Measurements from ENCODE around the gene CASZ1.

The CASZ1 gene

DNA sequence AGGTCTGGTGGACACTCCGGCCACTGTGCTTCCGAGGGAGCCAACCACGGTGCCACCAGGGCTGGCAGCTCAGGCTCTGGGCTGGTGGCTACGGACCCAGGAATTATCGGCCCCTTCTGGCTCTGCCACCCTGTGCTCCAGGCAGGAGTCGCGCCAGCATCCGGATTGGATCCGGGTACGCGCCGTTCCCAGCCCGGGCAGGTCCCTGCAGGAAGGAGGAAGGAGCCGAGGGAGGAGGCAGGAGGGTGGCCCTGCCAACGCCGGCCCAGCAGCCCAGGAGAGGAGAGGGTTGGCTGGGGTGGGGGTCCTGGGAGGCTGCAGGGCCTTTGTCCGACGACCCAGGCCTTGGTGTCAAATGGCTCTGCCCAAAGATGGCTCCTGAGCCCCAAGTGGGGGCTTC lies 160.5 kb downstream of the CASZ1 start:
- no peak for DNase-seq (ENCODE audit: low read depth in 2 of 2)

DNA sequence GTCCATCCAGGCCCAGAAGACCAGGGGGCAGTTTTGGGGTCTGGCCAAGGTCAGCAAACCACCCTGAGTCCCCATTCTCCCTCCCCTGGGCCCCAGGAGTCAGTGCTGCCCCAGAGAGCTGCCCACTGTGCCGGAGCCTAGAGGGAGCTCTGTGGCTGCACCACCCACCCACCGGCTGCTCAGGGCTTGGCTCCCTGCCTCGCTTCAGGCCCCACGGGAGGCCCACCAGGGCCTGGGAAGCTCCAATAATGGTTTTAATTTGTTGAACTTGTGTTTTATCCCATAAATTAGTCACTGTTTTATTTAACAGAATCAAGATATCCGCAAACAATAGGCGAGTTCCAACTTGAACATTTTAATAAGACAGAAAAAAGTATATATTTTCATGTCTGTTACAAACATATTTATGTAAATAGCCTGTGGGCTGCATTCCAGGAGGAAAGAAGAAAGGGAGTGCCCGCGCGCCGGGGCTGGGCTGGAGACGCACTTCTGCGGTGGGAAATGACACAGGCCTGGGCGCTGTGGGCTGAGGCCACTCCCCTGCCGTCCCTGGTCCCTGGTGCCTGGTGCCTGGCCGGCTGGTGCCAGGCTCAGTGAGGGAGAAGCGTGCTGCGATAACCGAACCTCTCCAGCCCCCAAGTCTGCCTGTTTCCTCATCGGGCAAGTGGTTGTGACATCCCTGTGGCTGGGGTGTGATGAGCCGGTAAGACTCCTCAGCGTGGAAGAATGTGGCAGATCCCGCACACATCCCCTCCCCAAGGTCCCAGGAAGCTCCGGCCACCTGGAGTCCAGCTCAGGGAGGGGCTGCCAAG lies 161.2 kb downstream of the CASZ1 start:
- DNase-seq (ENCODE audit: low read depth in 2 of 2), result no peak

DNA sequence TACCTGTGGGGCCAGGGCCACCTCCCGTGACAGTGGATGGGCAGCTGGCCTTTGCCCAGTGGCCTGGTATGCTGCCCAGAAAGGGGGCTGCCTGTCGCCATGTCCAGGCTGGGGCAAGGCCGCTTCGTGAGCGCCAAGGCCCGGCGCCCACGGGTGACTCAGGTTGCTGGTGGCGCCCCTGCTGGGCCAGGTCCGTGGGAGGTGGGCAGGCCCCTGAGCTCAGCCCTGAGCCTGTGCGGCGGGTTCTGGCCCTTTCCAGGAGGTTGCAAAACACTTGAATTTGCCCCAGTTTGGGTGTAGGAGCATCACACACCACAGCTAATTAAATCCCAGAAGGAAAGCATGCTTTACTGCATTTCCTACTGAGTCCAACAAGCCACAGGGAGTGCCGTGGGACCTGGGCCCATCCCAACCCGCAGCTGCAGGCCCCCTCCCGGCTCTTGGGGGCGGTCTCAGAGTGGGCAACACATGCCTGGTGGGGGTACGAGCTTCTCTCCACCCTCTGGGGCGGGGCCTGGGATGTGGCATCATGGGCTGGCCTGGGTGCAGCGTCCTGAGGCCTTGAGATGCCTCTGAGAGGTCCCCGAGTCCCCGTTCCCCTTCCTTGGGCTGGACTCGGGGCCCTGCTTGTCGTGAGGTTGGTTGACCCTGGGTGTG lies 161.9 kb downstream of the CASZ1 start:
- DNase-seq (ENCODE audit: low read depth in 2 of 2), result no peak

DNA sequence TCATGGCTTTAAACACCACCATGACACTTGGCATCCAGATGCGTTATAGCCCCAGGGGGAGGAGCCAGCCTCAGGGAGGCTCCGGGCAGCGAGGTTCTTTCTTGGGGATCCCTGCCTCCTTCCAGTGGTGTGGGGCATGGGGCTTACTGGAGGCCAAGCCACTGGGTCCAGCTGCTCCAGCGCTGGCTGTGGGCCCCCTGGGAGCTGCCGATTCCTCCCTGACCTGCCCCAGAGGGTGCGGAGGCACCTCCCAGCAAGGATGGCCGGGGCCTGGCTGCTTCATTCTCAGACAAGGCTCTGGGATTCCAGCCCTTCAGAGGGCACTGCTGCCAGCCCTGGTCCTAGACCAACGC lies 162.4 kb downstream of the CASZ1 start:
- no peak for DNase-seq (ENCODE audit: low read depth in 2 of 2)

DNA sequence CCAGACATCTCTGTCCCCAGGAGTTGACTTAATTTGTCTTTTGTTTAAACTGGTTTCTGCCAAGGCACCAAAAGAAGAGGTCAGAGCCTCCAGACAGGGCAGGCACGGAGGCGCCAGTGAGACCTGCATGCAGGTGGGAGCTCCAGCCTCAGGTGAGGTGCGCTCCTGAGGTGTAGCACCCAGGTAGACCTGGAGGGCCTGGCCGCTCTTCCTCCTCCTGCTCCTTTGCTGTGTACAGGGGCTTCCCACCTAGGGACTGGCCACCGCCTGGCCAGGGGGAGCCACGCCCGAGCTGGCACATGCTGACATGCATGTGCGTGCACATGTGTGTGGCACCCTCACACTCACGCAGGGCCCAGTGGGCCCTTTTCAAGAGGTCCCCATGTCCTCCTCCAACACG lies 163.0 kb downstream of the CASZ1 start:
- DNase-seq (ENCODE audit: low read depth in 2 of 2), result no peak

DNA sequence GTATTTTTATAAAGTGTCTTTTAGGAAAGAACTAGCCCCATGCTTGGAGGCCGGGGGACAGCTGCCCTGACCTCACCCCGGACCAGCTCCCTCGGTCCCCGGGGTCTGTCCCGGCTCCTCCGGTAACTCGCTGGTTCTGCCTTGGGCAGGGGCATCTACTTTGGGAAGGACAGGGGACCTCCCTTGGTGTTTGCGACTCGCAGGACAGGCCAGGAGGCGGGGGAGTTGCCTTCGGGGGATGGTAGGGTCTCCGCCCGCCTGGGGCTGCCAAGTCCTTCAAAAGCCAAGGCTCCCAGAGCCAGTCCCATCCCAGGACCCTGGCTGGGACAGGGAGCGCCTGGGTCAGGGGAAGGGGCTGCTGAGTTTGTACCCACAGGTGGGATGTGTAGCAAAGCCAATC lies 163.8 kb downstream of the CASZ1 start:
- DNase-seq (ENCODE audit: low read depth in 2 of 2), result no peak

DNA sequence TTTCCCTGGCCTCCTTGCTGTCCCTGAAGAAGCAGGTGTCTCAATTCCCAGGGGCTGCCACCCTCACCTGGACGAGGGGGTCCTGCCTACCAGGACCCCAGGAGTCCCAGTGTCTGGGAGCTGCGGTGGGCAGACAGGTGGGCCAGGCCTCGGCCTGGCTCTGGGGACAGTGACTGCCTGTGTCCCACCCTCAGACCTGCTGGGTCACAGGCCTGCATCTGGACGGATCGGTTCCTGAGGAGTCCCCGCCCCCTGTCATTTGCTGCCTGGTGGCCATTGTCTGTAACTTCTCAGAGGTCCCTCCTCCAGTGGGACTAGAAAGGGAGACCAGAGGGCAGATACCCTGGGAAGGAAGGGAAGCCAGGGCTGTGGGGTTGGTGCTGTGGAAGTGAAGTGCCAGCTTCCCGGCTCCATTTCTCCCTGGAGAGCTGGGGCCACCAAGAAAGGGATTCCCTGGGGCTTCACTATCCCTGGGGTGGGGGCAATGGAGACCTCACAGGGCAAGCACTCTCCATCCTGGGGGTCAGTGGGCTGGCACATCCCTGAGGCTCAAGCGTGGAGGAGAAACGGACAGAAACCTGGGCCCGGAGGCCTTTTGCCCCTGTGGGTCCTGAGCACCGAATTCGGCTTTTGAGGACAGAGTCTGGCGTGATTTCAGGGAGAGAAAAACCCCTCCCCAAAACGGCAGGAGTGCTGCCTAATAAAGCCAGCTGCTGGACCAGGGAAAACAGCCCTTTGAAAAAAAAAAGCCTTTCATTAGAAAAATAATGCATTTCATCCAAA lies 164.4 kb downstream of the CASZ1 start:
- DNase-seq (ENCODE audit: low read depth in 2 of 2), result no peak

DNA sequence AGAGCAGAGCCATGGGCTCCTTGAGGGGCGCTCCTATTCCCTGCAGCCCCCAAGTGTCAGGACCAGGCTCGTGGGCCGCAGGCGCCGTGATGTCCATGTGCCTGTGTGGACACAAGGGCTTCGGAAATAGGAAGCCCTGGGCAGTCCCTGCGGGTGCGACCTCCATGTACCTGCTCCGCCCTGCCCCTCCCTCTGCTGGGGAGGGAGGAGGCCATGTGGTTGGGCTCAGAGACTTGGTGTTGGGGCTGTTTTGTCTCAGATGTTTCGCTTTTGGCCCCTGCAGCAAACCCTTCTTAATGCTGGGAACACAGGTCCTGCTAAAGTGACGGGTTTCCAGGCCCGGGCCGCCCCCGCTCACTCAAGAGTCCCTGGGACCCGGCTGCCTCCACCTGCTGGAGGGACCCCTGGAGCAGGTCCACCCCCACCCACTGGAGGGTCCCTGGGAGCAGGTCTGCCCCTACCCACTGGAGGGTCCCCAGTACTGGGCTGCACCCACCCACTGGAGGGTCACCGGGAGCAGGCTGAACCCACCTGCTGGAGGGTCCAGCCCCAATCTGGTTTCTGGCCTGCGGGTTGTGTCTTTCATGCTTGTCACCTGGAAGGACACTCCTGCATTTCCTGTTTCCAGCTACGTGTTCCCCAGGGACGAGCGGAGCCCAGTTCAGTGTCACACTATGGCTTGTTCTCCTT lies 165.2 kb downstream of the CASZ1 start:
- no peak for DNase-seq (ENCODE audit: low read depth in 2 of 2)

DNA sequence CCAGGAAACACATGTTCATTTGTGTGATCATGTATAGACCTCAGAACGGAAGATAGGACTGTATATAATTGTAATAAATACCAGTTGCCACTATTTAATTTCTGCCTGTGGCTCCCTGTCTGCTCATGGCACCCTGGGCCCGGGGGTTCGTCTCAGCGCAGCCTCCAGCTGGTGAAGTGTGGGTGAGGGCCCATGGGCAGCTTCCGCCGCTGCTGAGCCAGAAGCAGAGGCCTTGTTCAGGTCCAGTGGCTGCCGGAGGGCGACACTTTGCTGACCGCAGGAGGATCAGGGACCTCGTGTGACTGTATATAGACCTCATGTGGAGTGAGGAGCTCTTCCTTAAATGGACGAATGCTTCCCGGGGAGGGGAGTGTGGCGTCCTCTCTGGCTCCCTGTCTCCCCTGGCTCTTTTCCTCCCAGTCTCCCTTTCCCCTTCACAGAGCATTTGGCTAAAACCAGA lies 165.8 kb downstream of the CASZ1 start:
- no peak for DNase-seq (ENCODE audit: low read depth in 2 of 2)

DNA sequence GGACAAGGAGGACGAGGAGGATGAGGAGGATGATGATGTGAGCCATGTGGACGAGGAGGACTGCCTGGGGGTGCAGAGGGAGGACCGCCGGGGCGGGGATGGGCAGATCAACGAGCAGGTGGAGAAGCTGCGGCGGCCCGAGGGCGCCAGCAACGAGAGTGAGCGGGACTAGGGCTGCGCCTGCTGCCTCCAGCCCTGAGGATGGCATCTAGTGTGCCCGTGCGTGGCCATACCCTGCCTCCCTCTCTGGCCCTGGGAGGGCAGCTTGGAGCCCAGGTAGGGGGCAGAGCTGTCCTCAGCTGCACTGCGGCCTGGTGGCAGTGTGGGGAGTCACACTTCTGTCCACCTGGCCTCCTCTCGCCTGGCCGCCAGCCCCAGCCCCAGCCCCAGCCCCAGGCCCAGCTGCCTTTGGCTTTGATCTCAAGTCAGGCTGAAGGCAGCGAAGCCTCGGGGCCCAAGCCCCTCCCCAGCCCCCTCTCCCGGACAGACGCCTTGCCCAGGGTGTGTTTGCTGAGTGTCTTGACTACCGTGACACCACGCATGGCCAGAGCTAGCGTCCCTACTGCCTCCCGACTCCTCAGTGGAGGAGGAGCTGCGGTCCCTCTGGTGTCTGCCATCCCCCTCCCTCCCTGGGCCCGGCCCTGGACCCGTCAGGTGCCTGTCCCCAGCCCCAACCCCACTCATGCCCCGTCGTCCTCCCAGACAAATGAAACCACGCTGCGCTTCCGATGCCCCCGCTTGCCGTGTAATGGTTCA lies 166.5 kb downstream of the CASZ1 start:
- no peak for DNase-seq (ENCODE audit: low read depth in 2 of 2)

DNA sequence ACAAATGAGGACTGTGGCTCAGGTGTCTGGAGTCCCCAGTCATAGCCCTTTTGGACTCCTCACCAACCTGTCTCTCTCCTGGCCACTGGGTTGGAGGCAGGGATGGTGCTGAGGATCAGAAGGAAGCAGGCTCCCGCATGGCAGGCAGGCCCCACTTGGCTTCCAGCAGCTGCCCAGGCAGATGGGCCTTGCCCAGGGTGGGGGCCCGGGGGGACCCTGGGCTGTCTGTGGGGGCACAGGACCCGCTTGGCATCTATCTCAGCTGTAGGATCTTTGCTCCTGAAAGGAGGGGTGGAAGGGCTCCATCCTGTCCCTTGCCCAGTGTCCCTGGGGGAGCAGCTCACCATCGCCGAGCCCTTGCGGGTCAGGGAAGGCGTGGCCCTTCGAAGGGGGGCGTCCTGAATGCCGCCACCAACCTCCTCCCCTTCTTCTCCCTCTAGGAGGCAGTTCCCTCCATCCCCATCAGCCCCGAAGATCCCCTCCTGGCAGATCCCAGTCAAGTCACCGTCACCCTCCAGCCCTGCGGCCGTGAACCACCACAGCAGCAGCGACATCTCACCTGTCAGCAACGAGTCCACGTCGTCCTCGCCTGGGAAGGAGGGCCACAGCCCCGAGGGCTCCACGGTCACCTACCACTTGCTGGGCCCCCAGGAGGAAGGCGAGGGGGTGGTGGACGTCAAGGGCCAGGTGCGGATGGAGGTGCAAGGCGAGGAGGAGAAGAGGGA lies 167.2 kb downstream of the CASZ1 start:
- no peak for DNase-seq (ENCODE audit: low read depth in 2 of 2)

DNA sequence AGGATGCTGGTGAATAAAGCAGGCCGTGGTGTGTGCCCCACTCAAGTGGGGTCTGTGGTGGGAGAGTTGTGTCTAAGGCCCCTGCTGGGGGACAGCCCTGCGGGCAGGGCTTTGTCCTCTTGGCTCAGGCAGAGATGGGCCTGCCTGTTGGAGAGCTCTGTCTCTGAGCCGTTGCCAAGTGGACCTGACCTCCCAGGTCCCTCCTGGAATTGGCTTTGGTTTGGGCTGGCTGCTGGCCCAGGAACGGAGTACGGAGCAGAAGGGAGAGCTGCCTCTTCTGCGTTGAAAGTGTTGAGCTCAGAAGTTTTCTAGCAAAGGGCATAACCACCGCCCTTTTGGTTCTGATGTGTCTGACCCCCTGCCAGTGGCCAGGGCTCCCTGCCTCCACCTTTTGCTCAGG lies 167.8 kb downstream of the CASZ1 start:
- no peak for DNase-seq (ENCODE audit: low read depth in 2 of 2)

DNA sequence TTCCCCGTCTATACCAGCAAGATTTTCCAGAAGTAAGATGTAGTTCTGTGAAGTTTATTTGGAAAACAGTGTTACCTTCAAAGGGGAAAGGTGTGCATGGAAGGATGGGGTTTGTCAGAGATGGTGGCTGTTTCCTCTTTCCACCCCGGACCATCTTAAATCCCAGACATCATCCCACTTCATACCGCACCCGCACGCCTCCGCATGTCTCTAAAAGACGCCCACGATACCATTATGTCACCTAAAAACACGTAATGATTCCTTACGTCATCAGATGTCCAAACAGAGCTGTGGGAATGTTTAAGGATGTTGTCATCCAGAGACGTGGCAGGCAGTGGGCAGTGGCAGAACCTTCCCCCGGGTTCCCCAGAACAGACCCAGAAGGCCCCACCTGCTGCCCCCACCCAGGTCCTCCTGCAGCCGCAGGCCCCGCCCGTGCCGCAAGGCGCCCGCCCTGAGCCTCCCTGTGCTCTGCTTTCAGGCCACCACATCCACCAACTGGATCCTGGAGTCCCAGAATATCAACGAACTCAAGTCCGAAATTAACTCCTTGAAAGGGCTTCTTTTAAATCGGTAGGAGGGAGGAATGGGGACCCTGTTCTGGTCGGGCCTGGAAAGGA lies 169.5 kb downstream of the CASZ1 start:
- DNase-seq (ENCODE audit: low read depth in 2 of 2), result no peak

DNA sequence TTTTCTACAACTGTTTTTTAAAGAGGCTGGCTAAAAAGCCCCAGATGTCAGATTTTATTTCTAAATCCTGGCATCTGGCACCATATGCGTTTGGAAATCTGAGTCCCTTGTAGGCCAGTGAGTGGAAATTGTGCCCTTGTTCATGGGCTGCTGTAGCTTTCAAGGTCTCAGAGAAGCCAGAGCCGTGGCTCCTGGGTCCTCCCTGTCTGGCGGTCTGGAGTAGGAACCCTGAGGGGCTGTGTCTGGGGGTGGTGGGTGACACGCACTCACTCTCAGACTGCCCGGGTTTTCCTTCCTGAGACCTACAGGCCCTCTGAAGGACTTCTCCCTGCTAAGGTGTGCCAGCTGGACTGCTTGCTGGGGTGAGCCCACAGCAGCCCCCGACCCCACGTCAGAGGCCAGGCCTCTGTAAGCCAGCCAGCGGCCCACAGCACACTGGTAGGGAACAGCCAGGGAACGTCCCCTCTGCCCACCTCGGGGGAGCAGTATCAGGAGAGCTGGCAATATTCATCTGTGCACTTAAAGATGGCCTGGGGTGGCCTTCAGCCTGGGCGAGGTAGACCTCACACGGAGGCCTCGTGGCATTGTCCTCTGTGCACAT lies 170.2 kb downstream of the CASZ1 start:
- DNase-seq (ENCODE audit: low read depth in 2 of 2), result no peak

DNA sequence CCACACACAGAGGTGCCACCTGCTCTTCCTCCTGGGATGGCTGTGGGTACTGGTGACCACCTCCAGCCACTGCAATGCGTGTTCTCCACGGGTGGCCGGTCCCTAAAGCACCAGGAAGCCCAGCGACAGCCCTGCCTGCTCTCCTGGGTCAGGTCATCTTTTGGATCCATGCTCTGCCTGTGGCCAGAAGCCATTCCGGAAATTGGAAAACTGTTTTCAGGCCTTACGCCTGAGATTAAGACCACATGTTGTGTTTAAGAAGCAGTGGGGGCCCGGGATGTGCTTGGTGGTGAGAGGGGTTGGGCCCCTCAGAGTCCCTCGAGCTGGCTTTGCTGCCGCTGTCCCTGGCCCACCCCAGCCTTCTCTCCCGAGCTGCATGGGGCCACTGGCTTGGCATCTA lies 170.9 kb downstream of the CASZ1 start:
- DNase-seq (ENCODE audit: low read depth in 2 of 2), result no peak

DNA sequence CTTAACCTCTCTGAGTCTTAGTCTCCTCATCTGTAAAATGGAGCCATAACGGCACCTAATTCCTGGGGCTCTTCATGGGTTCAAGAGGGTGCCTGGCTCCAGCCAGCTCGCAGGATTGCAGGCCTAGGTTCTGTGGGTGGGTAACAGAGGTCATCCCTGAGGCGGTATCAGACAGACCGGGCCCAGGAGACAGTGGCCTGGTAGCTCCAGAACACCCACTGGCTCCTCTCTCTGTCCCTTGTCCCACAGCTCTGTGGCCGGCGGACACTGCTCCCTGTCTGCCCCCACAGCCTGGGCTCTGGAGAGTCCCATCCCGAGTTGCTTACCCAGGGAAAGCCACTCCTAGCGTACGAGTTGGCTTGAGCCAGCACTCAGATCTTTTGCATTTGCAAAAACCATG lies 171.4 kb downstream of the CASZ1 start:
- DNase-seq (ENCODE audit: low read depth in 2 of 2), result no peak

DNA sequence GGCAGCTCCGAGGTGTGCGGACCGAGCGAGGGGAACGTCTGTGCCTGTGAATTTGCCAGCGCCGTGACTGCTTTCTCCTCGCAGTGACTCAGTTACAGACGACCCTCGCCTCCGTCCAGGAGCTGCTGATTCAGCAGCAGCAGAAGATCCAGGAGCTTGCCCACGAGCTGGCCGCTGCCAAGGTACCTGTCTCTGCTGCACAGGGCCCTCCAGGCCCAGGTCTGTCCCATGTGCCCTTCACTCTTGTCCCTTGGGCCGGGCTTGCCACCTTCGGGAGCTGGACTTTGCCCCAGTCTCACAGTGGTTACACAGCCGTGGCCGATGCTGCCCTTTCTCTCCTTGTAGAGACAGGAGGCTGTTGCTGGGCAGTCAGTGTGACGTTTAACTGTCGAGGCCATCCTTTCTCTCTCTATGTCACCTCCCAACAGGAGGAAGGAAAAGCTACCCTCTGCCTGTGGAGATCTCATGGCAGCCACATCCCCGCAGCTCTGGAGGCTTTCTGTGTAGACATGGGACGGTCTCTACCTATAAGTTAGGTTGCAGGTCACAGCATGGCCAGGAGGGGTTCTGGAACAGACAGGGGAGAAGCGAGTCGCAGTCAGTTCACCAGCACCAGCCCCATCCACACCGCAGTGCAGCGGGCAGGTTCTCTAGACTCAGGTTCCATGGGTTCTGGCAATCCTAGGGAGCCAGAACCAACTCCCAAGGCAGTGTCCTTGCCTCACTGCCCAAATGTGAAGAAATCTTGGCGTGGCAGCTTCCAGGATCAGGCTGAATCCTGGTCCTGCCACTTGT lies 172.0 kb downstream of the CASZ1 start:
- no peak for DNase-seq (ENCODE audit: low read depth in 2 of 2)

DNA sequence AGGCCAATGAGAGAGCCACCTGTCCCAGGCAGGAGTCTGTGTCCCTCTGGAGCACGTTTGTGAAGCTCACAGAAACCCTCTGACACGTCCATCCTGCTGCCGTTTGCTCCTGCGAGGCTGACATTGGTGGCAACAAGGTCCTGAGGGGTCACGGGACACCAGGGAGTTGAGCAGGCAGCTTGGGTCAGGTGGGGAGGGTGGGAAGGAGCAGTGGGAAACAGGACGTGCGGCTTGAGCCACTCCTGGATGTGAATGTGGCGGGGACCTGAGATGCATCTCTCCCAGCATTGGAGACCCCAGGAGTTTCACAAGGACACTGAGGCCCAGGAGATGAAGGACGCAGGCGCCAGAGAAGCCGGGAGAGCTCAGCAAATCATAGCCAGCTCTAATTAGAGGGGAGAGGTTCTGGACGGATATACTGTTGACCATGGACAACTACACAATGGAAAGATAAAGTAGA lies 172.7 kb downstream of the CASZ1 start:
- no peak for DNase-seq (ENCODE audit: low read depth in 2 of 2)
